ENCODE data around the gene CHFR.

DNA sequence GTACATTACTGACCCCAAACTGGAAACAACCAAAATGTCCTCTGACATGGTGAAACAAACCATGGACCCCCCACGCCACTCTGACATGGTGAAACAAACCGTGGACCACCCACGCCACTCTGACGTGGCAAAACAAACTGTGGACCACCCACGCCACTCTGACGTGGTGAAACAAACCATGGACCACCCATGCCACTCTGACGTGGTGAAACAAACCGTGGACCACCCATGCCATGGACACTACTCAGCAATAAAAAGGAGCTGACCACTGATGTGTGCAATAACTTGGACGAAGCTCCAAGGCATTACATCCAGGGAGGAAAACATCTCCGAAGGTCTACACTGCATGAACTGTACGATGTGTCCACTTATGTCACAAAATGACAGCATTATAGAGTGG lies 55.6 kb downstream of the CHFR start:
- no peak for TF ChIP-seq CTCF (IDR thresholded peaks at IDR 0.05)
- TF ChIP-seq POLR2A (IDR thresholded peaks at IDR 0.05) = no peak

Measured in uterus (tissue), 2 donors.